Measurements from ENCODE around the gene SLC24A1.

DNA sequence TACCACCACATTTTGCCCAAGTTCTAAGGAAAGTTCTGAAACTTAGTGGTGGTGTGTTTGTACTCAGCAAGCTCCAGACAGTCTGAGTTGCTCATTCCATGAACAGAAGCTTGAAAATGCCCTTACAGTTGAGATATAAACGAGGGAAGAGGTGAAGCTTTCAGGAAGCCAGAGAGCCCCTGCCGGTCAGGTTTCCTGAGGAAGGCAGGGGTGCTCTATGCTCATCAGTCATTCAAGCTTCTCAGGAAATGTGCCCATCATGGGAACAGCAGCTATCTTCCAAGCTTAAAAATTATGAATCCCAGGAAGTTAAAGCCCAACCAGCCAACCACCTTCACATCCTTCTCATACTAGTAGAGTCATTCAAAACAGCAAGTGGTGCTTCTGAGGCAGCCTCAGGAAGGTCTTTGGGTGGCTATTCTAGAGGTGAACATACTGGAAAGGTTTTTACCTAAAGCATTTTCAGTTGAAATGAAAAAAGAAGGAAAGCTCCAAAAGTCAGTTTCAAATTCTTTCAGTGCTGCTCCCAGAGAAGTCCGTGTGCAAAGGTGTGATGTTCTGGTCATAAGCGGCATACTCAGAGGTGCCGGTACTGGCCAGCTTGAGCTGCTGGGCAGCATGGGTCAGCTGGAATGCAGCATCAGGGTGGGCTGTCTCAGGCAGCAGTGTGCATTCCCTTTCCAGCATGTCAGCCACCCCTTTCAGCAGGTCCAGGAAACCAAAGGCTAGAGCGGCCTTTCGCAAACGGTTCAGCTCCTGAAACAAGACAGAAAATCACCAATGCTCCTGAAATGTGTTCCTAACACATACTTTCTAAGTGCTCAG, 42.6 kb upstream of the SLC24A1 start:
- TF ChIP-seq YY1 (IDR thresholded peaks at IDR 0.05; ENCODE audit: insufficient read depth, insufficient read length): no peak
- TF ChIP-seq ZNF274 (IDR thresholded peaks at IDR 0.05; ENCODE audit: low read depth, low read length): no peak
- TF ChIP-seq SUZ12 (IDR thresholded peaks at IDR 0.05; ENCODE audit: extremely low read depth, insufficient read depth, insufficient read length): no peak

Measured in NT2/D1 (cell line).